HG02759 (cell line): Measurements from ENCODE around the gene USP27X.
A peak's percentile ranks its signal among the peaks of the same experiment; 100 is the strongest.

Experiments used
- ATAC-seq: cut with Tn5 transposase; IDR thresholded peaks from one replicate; pipeline ENCODE4 v1.9.1; 2021; ENCODE audit warnings: mild to moderate bottlenecking, moderate library complexity; ENCODE audit not compliant: unreplicated experiment

The USP27X gene

GRCh38 chrX:49878834-49879655 lies at the start of gene USP27X:
USP27X (plus strand) TSS chrX:49879484; CDS start chrX:49880308, 824 bp downstream.
- ATAC-seq = peak; percentile 91

- no peak for ATAC-seq
Observed at GRCh38 chrX:49838374-49838773, 40.9 kb upstream of the USP27X start.

- ATAC-seq = peak; percentile 79
Observed at GRCh38 chrX:49840679-49841078, 38.6 kb upstream of the USP27X start.

GRCh38 chrX:49842621-49843020 lies 36.7 kb upstream of the USP27X start:
- no peak for ATAC-seq

- no peak for ATAC-seq
Observed at GRCh38 chrX:49844611-49845010, 34.7 kb upstream of the USP27X start.

GRCh38 chrX:49845701-49846403 lies 33.4 kb upstream of the USP27X start:
- no peak for ATAC-seq

GRCh38 chrX:49846522-49846921 lies 32.8 kb upstream of the USP27X start:
- ATAC-seq = no peak

- ATAC-seq = no peak
Observed at GRCh38 chrX:49848275-49848674, 31.0 kb upstream of the USP27X start.

- ATAC-seq = no peak
Observed at GRCh38 chrX:49850028-49850427, 29.3 kb upstream of the USP27X start.

GRCh38 chrX:49853661-49854060 lies 25.6 kb upstream of the USP27X start:
- ATAC-seq = no peak

- ATAC-seq = no peak
Observed at GRCh38 chrX:49856819-49857218, 22.5 kb upstream of the USP27X start.

- ATAC-seq = no peak
Observed at GRCh38 chrX:49858341-49858740, 20.9 kb upstream of the USP27X start.

- ATAC-seq = no peak
Observed at GRCh38 chrX:49859491-49859890, 19.8 kb upstream of the USP27X start.

- no peak for ATAC-seq
Observed at GRCh38 chrX:49860867-49861535, 18.3 kb upstream of the USP27X start.

GRCh38 chrX:49862093-49862492 lies 17.2 kb upstream of the USP27X start:
- no peak for ATAC-seq

- no peak for ATAC-seq
Observed at GRCh38 chrX:49868739-49869138, 10.5 kb upstream of the USP27X start.

- ATAC-seq = no peak
Observed at GRCh38 chrX:49876750-49877149, 2.5 kb upstream of the USP27X start.

- no peak for ATAC-seq
Observed at GRCh38 chrX:49877397-49878101, 1.7 kb upstream of the USP27X start.

GRCh38 chrX:49878128-49878833 lies 1.0 kb upstream of the USP27X start:
- ATAC-seq = no peak

- ATAC-seq = peak; percentile 12
Observed at GRCh38 chrX:49879656-49880277, 483 bp downstream of the USP27X start.
